HuH-7.5 (cell line): ENCODE data around the gene CEP170B.
"Not testable (repeated sequence)": the region's sequence is repeated elsewhere in the genome, so short reads cannot be mapped to it uniquely, and the experiment has no call there.

ENCODE experiments used
- DNase-seq: peaks from one replicate; pipeline ENCODE4 v3.0.0; 2011; ENCODE audit warnings: low spot score

Gene CEP170B

DNA sequence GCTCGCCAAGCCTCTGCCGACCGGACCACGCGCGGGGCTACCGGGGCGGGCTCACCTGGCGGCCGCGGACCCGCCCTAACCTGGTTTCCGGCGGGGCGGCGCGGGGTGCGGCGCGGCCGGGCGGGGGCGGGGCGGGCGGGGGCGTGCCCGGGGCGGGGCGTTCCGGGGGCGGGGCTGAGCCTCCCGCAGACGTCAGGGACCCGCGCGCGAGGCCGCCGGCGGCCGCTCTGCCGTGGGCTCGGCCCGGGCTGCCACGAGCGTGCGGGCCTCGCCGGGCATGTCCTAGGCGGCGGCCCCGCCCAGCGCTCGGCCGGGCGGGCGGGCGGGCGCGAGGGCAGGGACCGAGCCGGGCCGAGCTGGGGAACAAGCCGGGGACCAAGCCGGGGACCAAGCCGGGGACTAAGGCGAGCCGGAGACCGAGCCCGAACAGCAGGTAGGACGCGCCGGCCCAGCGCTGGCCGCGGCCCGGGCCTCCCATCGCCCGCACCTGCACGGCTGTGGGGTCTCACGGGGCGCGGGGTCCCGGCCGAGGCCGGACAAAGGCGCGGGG is at the start of gene CEP170B:
TSS of gene CEP170B (plus strand) at position 188 of the 550 bp plus-strand sequence. CDS start 3,183 bp downstream, outside the sequence.
- DNase-seq = peak; percentile 72

DNA sequence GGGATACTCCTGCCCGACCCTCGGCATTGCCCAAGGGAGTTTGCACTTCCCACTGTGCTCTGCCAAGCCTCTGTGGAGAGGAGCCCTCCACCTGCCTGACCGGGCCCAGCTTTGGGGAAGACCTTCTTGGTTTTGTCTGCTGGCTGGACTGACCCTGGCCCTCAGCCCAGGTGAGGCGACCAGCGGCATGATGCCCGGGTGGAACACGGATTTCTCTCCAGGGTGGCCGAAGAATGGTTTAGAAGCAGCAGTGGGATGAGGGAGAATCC is 48.5 kb upstream of the CEP170B start:
- DNase-seq = no peak

DNA sequence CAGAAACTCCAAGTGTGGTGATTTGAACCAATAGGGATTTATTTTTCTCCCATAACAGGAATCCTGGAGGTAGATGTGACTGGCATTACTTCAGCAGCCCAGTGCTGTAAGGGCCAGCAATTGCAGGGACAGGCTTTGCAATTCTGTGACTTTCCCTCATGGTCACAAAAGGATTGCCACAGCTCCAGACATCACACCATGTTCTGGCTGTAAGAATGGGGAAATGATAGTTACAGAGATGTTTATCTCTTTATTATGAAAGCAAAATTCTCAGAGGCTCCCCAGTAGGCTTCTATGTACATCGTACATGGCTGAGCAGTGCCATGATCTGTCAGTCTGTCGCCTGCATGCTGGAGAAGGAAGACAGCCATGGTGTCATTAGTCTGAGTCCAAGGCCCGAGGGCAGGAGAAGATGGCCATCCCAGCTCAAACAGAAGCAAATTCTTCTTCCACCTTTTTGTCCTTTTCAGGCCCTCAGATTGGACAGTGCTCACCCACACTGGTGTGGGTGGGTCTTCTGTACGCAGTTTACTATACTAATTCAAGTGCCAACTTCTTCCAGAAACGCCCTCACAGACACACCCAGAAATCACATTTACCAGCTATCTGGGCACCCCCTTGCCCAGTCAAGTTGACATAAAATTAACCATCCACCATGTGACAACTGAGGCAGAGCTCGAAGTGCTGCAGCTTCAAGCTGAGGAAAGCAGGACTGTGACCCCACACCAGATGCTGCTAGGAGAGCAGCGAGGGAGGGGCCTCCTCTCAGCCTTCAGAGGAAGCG is 46.9 kb upstream of the CEP170B start:
- DNase-seq = no peak

DNA sequence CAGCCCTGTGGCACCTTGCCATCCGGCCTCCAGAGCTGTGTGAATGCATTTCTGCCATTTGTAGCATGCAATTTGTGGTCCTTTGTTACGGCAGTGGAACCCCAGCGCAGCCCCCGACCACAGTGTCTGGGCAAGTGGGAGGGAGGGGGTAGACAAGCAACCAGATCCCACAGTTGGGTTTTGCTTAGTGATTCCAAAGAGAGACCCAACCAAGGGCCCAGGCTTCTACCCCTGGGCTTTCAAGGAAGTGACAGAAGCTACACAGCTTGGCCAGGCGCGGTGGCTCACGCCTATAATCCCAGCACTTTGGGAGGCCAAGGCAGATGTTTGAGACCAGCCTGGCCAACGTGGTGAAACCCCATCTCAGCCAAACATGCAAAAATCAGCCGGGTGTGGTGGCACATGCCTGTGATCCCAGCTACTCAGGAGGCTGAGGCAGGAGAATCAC is 46.3 kb upstream of the CEP170B start:
- no peak for DNase-seq

DNA sequence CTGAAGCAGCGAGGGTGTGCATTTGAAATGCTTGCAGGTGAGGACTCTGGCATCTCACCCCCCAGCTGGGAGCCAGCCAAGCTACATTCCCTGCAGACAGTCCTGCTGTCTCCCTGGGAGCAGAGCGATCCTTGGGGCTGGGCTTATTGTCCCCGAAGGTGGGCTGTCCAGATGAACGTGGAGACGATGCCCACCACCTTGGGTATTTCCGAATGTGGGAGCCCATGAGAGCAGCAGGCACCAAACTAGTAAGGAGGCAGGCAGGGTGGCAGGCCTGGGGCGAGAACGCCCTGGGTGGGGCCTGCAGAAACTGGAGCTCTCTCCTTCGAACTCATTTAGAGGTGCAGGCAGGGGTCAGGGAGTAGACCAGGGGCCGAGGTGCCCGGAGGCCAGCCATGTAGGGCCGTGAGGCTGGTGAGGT is 45.7 kb upstream of the CEP170B start:
- DNase-seq = no peak

DNA sequence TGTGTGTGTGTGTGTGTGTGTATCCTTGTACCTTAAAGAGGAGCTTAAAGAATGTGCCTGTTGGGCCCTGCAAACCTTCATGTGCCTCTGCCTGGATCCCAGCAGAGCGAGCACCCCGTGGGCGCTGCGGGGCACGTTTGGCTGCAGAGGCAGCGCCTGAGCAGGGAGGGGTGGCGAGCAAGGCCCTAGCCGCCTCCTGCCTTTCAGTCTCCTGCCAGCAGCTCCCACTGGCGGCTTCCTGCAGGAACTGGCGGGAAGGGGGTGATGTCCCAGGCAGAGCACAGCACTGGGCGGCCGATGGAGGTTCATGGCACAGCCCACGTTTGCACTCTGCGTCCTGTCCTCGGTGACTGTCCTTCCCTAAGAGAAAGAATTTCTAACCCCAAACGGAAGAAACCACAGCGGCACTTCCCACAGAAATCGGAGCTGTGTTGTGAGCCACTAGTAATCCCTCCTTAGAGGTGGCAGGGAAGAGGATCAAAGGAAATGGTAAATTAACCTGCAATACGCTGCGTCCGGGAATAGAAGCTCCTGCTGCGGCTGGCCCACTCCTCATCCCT is 44.3 kb upstream of the CEP170B start:
- peak; percentile 90 for DNase-seq

DNA sequence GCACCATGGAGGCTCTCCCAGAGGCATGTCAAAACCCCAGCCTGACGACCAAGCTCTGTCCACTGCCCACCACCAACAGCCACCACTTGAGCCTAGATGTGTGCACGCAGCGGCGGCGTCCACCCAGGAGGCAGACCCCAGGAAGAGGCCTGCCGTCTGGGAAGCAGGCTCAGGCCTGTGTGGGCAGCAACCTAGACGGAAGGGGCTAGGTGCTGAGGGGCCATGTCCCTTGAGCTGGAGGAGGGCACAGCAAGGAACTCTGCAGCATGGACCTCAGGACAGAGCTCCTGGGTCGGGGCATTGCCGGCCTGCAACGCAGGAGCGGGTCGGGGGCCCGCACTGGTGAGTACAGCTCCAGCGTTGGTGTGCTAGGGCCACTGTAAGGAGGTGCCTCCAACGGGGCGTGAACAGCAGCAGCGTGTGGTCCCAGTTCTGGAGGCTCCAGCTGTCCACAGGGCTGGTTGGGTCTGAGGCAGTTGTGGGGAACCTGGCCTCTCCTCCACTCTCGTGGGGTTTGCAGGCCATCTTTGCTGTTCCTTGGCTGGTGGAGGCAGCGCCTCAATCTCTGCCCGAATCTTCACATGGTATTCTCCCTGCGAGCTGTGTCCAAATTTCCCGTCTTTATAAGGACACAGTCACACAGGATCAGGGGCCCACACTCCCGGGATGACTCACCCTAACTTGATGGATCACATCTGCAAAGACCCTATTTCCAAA is 43.7 kb upstream of the CEP170B start:
- DNase-seq = no peak

DNA sequence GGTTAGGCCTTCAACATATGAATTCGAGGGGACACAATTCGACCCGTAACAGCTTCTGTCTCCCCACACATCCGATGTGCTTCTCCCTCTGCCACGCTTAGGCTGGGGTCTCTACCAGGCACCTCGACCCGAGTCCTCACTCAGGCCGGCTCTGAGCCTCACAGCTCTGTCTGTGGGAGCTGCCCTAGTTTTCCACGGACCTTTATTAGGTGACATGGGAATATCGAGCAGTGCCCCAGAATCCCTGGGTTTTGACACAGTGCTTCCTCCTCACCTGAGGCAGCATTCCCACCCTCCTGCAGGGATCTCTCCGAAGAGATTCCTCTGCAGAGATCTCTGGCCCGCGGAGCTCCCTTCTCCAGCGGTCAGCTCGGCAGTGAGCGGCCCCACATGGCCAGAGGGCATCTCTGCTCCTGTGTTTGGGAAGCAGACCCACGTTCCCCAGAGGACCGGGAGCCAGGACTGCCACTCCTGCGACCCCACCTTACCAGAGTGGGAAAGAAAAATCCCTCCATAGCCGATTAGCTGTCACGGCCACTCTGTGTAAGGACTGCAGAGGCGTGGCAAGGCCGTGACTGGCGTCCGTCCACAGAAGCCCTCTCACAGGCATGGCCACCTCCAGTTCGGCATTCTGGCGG is 43.0 kb upstream of the CEP170B start:
- no peak for DNase-seq

DNA sequence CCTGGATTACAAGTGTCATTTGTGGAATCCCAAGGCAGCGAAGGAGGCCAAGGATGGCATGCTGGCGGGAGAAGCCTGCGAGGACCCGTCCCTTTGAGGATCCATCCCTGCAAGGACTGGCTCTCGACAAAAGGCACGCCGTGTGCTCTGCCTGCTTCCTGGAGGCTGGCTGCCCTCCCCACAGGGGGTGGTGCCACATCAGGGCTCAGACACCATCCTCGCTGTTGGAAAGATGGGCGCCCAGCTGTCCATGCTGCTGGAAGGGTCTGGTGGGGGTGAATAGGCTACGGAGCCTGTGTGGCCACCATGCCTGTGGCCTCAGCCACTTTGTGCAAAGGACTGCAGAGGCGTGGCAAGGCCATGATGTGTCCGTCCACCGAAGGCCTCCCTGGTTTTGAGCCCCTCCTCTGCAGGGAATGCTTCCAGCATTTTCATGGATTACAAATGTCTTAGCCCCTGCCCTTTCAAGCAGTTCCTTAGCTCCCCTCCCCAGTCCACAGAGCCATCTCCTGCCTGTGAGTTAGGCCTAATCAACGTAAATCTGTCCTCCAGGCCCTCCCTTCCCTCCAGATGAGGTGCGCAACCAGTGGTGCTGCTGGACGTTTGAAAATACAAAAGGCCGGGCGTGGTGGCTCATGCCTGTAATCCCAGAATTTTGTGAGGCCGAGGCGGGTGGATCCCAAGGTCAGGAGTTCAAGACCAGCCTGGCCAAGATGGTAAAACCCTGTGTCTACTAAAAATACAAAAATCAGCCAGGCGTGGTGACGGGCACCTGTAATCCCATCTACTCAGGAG is 42.0 kb upstream of the CEP170B start:
- DNase-seq = no peak

DNA sequence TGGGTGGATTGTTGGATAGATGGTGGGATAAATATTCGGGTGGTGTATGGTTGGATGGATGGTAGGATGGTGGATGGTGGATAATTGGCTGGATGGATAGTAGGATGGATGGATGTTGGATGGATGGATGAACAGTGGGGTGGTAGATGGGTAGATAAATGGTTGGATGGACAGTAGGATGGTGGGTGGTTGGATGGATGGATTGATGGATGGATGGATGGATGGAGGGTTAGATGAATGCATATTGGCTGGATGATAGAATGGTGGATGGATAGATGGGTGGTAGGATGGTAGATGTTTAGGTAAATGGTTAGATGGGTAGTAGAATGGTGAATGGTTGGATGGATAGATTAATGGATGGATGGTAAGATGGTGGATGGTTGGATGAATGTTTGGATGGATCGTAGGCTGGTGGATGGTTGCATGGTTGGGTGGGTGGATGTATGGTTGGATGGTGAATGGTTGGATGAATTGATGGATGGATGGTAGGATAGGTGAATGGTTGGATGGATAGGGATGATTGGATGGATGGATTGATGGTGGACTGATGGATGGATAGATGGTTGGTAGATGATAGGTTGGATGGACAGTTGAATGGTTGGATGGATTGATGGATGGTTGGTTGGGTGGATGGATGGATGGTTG is 40.6 kb upstream of the CEP170B start:
- DNase-seq = no peak

DNA sequence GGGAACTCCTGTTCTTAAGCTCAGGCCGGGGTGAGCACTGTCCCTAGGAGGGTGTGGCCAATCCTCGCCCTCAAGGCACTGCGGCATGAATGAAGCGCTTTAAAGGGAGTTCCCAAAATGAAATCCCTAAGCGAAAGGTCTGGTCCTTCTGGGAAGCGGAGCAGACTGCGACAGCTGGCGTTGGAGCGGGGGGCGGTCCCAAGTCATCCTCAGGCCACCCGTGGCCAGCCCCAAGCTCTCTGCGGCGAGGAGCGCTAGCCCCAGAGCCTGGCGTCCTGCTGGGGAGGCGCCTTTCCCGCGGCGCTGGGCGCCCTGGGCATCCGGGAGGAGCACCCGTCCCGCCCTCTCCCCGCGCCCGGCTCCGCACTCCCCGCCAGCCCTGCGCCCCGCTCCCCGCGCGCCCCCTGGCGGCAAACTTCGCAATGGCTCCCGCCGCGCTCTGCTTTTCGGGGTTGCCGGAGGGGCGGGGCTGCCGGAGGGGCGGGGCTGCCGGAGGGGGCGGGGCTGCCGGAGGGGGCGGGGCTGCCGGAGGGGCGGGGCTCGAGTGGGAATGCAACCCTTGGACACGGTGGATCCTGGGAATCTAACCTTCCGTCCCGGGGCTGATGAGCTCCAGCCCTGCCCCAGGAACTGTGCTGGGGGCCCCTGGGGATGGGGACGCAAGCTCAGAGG is 38.7 kb upstream of the CEP170B start:
- DNase-seq = peak; percentile 92

DNA sequence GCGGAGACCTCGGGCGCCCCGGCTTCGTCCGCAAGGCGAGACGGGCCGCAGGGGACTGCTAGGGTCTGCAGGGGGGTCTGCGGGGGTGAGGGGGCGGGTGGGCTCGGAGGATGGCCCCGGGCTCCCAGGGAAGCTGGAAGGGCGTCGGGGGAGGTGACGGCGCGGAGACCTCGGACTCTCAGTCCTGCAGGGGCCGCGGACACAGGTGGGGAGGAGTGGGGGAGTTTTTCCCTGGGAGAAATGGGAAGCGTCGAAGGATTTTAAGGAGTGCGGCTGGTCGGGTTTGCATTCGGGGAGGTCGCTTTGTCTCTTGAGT is 38.2 kb upstream of the CEP170B start:
- DNase-seq = no peak

DNA sequence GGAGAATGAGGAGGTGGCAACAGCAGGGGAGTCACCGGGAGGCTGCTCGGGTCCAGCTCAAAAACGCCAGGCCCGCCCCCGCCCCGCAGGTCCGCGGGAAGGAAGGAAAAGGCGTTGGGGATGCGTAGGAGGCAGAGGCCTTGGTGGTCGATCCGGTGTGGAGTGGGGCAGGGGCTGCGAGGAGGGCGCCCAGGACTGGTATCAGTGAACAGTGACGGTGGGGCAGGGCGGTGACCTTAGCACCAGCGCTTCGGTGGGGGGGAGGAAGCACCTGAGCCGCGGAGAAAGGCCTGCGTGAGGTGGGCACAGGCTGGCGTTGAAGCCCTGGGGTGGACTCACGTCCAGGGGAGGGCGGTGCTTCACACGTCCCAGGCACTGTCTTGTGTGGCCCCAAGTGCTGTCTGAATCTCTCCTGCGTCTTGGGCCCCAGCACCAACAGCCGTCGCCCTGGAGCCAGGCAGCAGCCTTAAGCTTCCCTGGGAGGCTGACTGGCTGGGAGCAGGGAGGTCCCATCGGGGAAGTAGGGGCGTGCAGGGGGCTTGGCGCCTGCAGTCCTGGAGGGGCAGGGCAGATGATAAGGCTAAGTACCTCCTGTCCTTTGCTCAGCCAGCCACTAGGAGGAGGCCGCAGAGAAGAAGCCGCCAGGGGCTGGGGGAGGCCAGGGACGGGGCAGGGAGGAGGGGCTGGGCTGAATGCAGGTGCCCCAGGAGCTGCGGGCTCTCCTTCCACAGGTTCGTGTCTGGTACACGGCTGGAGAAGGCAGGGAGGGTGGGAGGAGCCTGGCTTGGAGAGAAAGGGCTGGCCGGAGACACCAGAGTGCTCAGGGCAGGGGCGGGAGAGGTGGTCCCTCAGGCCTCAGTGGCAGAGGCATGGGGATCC is 37.7 kb upstream of the CEP170B start:
- peak; percentile 90 for DNase-seq

DNA sequence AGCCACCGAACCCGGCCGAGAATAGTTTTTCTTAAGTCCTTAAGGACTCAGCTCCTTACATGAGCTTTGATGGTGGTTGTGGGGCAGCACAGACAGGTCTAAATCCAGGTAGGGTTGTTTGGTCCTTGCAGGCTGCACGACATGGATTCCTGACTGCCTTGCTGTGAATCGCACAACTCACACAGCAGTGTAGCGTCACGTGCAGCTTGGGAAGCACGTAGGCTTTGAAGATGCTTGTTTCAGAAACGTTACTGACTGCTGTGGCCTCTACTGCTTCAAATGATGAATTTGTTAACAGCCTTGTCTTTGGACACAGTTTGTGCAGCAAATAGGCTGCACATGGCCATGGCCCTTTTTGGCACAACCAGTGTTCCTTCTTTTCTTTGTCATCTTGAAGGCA is 34.3 kb upstream of the CEP170B start:
- DNase-seq = no peak

DNA sequence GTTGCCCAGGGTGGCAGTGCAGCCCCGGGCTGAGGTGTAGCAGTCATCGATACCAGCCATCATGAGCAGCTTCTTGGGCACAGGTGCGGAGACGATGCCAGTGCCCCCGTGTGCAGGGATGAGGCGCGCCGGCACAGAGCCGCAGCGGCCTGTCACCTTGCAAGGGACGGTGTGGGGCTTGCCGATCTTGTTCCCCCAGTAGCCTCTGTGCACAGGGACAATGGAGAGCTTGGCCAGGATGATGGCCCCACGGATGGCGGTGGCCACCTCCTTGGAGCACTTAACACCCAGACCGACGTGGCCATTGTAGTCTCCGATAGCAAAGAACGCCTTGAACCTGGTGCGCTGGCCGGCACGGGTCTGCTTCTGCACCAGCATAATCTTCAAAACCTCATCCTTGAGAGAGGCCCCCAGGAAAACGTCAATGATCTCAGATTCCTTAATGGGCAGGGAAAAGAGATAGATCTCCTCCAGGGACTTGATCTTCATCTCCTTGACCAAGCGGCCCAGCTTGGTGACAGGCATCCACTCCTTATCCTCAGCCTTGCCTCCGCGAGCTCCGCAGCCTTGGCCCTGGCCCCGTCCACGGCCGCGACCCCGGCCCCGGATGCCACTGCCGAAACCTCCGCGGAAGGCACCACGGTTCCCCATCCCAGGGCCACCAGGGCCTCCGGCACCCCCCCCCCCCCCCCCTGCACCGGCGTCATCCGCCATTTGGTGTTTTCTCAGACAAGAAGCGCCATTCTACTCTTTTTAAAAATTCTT is 28.7 kb upstream of the CEP170B start:
- not testable (repeated sequence) for DNase-seq

DNA sequence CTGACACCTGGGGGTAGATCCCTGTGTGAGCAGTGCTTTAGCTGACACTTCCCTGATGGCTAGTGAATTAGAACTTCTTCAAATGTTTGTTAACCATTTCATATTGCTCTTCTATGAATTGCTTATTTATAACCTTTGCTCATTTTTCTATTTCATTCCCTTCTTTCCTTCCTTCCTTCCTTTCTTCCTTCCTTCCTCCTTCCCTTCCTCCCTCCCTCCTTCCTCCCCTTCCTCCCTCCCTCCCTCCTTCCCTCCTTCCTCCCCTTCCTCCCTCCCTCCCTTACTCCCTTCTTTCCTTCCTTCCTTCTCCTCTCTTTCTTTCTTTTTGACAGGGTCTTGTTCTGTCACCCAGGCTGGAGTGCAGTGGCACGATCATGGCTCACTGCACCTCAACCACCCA is 23.3 kb upstream of the CEP170B start:
- DNase-seq = no peak

DNA sequence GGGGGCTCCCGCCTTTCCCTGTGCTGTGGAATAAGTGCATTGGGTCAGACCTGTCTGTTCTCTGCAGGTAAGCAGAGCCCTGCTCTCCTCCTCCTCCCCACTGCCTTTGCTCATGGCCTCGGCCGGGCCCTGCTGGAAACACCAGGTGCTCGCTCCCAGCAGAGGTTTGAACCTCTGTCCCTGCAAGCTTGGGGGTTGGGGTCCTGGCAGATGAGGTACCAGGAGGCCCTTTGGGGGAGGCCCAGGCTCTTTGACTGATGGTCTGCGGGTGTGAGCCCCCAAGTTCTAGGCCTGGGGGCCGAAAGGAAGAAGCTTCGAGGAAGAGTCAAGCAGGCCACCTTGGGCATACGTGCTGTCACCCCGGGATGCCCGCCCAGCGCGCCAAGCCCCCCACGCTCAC is 22.1 kb upstream of the CEP170B start:
- no peak for DNase-seq

DNA sequence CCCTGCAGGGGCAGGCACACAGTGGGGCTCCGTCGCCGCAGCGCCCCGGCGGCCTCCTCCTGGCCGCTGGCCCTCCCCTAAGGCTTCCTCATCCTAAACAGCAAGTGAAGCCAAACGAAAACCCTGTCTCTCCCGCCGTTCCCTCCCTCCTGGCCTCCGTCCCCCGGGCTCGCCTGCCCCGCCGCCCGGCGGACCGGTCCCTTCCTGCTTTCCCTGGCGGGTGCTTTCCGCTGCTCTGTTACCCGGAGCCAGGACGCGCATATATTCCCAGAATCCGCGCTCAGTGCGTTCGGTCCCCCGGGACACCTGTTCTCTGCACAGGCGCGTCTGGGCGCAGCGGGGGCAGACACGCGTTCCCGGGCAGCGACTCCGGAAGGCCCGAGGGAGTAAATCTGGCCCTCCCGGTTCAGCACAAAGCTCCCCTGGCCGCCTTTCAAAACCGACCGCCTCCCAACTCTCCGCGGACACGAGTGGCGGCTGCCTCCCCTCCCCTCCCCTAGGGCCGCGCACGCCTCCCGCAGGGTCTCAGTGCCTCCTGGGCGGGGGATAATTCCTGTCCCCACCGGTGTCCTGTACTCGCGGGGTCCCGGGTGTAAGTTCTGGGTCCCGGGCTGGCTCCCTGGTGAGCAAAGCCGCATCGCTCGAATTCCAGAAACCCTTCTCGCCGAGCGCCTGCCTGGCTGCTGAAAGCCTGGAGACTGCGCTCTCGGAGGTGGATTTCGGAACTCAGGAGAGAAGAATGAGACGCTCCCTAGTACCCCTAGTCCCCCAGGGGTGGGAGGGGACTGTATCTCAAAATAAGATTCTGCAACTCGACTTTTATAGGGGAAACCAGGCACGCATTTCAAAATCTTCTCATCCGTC is 21.4 kb upstream of the CEP170B start:
- DNase-seq = no peak
